ENCODE data around the gene HEG1. TPM values are rescaled to one million over a fixed set of nuclear protein-coding genes. Genes with fewer than 3 reads are reported as not detected.

HEG1 gene
- total RNA-seq, 1 experiment from 2014 or later: 14.6 TPM

DNA sequence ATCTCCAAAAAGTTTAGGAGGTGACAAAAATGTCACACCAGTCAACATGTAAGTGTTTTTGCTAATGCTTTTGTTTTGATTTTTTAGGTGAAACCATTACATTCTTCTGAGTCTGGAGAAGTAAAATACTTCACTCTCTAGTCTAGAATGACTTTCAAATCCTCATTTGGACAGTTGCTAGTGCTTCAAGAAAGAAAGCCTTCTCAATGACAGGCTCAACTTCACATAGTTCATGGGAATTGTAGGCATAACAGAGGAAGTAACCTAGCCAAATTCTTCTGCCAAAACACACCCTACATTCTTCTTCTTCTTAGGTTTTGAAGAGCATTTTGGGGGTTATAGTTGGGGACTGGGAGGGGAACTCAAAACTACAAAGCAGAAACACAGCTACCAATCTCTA, 29.4 kb upstream of the HEG1 start:
- DNase-seq (ENCODE audit: low spot score): no peak
- POLR2A ChIA-PET: no interaction called here
- no peak overlapping the region for H3K27ac Mint-ChIP-seq
- H3K9me3 Mint-ChIP-seq: no peaks in the 10 kb centered on the region
- no peaks in the 10 kb centered on the region; the same call in 1 of the 2 replicates for H3K36me3 Mint-ChIP-seq
- H3K4me1 Mint-ChIP-seq: no peaks in the 10 kb centered on the region
- no peak overlapping the region for H3K4me3 Mint-ChIP-seq
- CTCF ChIA-PET: interaction anchor here (1.7 kb wide), 1 partner anchor 79 kb away, joined by 3 read pairs; no protein-coding TSS in a partner anchor
- ATAC-seq: no peak
- TF ChIP-seq, protein P1, sequence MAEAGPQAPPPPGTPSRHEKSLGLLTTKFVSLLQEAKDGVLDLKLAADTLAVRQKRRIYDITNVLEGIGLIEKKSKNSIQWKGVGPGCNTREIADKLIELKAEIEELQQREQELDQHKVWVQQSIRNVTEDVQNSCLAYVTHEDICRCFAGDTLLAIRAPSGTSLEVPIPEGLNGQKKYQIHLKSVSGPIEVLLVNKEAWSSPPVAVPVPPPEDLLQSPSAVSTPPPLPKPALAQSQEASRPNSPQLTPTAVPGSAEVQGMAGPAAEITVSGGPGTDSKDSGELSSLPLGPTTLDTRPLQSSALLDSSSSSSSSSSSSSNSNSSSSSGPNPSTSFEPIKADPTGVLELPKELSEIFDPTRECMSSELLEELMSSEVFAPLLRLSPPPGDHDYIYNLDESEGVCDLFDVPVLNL (CRISPR knock-in tag; IDR thresholded peaks at IDR 0.05; ENCODE audit: borderline replicate concordance, low read depth): no peak
- TF ChIP-seq ZNF138 (CRISPR knock-in tag; conservative IDR thresholded peaks at IDR 0.05) (no peak), ZNF416 (CRISPR knock-in tag; IDR thresholded peaks at IDR 0.05) (no peak), ZNF396 (CRISPR knock-in tag; IDR thresholded peaks at IDR 0.05; ENCODE audit: borderline replicate concordance) (no peak), ETV6 (CRISPR knock-in tag; IDR thresholded peaks at IDR 0.05) (no peak), PRDM15 (CRISPR knock-in tag; IDR thresholded peaks at IDR 0.05) (no peak)
- TF ChIP-seq, protein P2, sequence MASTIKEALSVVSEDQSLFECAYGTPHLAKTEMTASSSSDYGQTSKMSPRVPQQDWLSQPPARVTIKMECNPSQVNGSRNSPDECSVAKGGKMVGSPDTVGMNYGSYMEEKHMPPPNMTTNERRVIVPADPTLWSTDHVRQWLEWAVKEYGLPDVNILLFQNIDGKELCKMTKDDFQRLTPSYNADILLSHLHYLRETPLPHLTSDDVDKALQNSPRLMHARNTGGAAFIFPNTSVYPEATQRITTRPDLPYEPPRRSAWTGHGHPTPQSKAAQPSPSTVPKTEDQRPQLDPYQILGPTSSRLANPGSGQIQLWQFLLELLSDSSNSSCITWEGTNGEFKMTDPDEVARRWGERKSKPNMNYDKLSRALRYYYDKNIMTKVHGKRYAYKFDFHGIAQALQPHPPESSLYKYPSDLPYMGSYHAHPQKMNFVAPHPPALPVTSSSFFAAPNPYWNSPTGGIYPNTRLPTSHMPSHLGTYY (CRISPR knock-in tag; IDR thresholded peaks at IDR 0.05): no peak
- no peaks in the 10 kb centered on the region for H3K27me3 Mint-ChIP-seq (ENCODE audit: low read depth)

DNA sequence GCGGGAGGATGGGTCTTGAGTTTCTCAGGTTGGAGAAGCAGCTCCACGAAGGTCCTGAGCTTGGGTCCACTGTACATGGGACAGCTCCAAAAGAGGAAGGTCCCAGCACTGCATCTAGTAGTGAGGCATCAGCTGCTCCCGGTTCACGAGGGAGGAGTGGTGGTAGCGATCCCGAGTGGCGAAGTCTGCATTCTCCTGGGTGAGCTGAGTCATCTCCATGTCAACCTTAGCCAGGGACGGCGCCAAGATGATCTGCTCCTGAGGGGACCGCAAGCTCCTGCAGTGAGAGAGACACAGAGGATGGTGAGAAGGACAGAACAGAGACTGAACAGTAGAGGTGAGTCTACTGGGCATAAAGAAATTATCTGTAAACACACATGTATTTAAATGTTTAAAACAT, 28.0 kb upstream of the HEG1 start:
- TF ChIP-seq CDX4 (CRISPR knock-in tag; IDR thresholded peaks at IDR 0.05; ENCODE audit: borderline replicate concordance) (no peak), SMAD3 (CRISPR knock-in tag; IDR thresholded peaks at IDR 0.05; ENCODE audit: borderline replicate concordance) (no peak), ZNF263 (CRISPR knock-in tag; IDR thresholded peaks at IDR 0.05; ENCODE audit: low read depth) (no peak), ETV6 (CRISPR knock-in tag; IDR thresholded peaks at IDR 0.05) (no peak), JUN (CRISPR knock-in tag; IDR thresholded peaks at IDR 0.05) (no peak), TEAD1 (CRISPR knock-in tag; IDR thresholded peaks at IDR 0.05) (no peak), ESRRA (CRISPR knock-in tag; IDR thresholded peaks at IDR 0.05; ENCODE audit: borderline replicate concordance) (no peak), ELF4 (CRISPR knock-in tag; IDR thresholded peaks at IDR 0.05; ENCODE audit: low read depth) (no peak), GTF2I (CRISPR knock-in tag; conservative IDR thresholded peaks at IDR 0.05) (no peak), JAZF1 (CRISPR knock-in tag; IDR thresholded peaks at IDR 0.05) (no peak), OVOL2 (CRISPR knock-in tag; IDR thresholded peaks at IDR 0.05; ENCODE audit: borderline replicate concordance) (no peak), NR3C1 (CRISPR knock-in tag; conservative IDR thresholded peaks at IDR 0.05; ENCODE audit: low read depth) (no peak), MXD4 (CRISPR knock-in tag; IDR thresholded peaks at IDR 0.05; ENCODE audit: borderline replicate concordance) (no peak)
- TF ChIP-seq, protein P2 (CRISPR knock-in tag; IDR thresholded peaks at IDR 0.05): no peak
- TF ChIP-seq, protein P3, sequence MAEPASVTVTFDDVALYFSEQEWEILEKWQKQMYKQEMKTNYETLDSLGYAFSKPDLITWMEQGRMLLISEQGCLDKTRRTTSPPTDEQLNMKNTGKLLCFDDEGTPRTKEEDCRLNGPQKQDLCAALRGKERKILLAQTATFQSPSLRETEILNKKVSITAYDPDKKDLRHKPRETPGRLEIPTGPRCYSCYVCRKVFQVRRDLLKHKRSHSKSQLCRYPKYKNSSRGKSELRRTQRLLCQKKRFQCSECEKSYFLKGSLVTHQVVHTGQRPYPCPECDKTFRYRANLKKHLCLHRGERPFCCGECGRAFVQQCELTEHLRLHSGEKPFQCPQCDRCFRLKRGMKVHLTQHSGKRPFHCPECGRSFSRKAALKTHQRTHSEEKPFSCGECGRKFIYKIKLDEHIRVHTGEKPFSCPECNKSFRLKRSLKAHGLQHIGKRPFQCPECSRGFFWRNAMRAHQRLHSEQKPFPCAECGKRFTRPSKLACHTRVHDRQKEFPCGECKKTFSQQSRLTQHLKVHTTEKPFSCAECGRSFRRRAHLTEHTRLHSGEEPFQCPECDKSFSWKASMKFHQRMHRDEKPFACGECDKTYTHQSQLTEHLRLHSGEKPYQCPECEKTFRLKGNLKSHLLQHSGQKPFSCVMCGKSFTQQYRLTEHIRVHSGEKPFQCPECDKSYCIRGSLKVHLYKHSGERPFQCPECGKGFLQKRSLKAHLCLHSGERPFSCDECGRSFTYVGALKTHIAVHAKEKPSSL (CRISPR knock-in tag; conservative IDR thresholded peaks at IDR 0.05): no peak
- TF ChIP-seq, protein P4, sequence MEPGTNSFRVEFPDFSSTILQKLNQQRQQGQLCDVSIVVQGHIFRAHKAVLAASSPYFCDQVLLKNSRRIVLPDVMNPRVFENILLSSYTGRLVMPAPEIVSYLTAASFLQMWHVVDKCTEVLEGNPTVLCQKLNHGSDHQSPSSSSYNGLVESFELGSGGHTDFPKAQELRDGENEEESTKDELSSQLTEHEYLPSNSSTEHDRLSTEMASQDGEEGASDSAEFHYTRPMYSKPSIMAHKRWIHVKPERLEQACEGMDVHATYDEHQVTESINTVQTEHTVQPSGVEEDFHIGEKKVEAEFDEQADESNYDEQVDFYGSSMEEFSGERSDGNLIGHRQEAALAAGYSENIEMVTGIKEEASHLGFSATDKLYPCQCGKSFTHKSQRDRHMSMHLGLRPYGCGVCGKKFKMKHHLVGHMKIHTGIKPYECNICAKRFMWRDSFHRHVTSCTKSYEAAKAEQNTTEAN (CRISPR knock-in tag; IDR thresholded peaks at IDR 0.05): no peak
- TF ChIP-seq, protein P5, sequence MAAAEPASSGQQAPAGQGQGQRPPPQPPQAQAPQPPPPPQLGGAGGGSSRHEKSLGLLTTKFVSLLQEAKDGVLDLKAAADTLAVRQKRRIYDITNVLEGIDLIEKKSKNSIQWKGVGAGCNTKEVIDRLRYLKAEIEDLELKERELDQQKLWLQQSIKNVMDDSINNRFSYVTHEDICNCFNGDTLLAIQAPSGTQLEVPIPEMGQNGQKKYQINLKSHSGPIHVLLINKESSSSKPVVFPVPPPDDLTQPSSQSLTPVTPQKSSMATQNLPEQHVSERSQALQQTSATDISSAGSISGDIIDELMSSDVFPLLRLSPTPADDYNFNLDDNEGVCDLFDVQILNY (CRISPR knock-in tag; IDR thresholded peaks at IDR 0.05): no peak
- H3K36me3 Mint-ChIP-seq: no peaks in the 10 kb centered on the region; the same call in 1 of the 2 replicates
- no peaks in the 10 kb centered on the region for H3K27me3 Mint-ChIP-seq (ENCODE audit: low read depth)
- no peaks in the 10 kb centered on the region for H3K4me1 Mint-ChIP-seq
- H3K9me3 Mint-ChIP-seq: no peaks in the 10 kb centered on the region
- DNase-seq (ENCODE audit: low spot score) (no peak), ATAC-seq (no peak)
- ChIA-PET POLR2A (interaction anchor here (0.7 kb wide), 1 partner anchor 426 kb away, joined by 3 read pairs; no protein-coding TSS in a partner anchor), CTCF (interaction anchor here (1.7 kb wide), 1 partner anchor 80 kb away, joined by 3 read pairs; no protein-coding TSS in a partner anchor)
- H3K27ac Mint-ChIP-seq: no peak overlapping the region
- no peak overlapping the region for H3K4me3 Mint-ChIP-seq
